Suprapubic skin (tissue), 3 donors: ENCODE data around the gene ABHD16A.
A peak's percentile ranks its signal among the peaks of the same experiment; 100 is the strongest.

Experiments
- EP300 ChIP-seq: sonication (generic); formaldehyde crosslinking; IDR thresholded peaks from one replicate; pipeline ENCODE4 v1.6.1; 2017; ENCODE audit warnings: antibody characterized with exemption
- POLR2A ChIP-seq, 2 donors: fragments of 450-650 bp; IDR thresholded peaks; one replicate each; pipeline ENCODE4 v1.6.1; 2017; ENCODE audit warnings: antibody characterized with exemption in 2 of 2, mild to moderate bottlenecking in 2 of 2, moderate library complexity in 2 of 2
- TF ChIP-seq, protein P1 (sequence below), 2 donors: fragments of 200-600 bp in 1 of 2; fragments of 450-650 bp in 1 of 2; sonication (generic) in 1 of 2; IDR thresholded peaks; one replicate each; pipeline ENCODE4 v1.5.1; 2016 to 2019; ENCODE audit warnings: antibody characterized with exemption in 2 of 2, mild to moderate bottlenecking in 1 of 2, moderate library complexity in 1 of 2

DNA sequence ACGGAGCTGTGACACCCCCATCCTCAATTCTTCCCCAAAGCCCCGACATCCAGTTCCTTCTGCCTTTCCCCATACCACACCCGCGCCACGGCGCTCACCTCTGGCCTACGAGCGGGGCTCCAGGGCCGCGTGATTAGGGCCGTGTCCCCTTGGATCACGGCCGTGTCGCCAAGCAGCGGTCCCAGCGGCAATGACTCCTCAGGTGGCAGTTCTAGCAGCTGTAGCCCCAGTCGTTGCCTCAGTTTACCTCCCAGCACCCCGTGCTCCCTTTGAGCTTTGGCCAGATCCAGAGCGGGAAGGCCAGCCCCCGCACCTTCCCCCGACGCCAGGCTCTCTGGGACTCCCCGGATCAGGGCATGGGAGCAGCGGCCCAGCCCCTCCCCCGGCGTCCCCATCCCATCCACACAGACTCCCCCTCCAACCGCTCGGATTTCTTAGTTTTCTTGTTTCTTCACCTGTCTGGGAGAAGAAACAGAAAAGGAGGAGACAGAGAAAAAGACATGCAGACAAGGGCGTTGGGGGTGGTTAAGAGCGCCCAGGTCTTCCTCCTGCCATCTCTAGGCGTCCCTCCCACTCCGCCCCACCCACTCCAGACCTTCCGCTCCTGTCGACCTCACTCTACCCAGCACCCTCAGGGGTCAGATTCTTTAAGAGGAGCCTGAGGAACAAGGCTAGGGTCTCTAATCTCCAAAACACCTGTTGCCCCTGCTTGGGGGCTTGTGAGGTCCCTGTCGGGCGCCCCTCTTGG lies 25.8 kb upstream of the ABHD16A start, which contains the start of gene DDAH2:
- no peak for TF ChIP-seq POLR2A (IDR thresholded peaks at IDR 0.05)
- TF ChIP-seq EP300, result no peak
- TF ChIP-seq, protein P1, sequence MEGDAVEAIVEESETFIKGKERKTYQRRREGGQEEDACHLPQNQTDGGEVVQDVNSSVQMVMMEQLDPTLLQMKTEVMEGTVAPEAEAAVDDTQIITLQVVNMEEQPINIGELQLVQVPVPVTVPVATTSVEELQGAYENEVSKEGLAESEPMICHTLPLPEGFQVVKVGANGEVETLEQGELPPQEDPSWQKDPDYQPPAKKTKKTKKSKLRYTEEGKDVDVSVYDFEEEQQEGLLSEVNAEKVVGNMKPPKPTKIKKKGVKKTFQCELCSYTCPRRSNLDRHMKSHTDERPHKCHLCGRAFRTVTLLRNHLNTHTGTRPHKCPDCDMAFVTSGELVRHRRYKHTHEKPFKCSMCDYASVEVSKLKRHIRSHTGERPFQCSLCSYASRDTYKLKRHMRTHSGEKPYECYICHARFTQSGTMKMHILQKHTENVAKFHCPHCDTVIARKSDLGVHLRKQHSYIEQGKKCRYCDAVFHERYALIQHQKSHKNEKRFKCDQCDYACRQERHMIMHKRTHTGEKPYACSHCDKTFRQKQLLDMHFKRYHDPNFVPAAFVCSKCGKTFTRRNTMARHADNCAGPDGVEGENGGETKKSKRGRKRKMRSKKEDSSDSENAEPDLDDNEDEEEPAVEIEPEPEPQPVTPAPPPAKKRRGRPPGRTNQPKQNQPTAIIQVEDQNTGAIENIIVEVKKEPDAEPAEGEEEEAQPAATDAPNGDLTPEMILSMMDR (IDR thresholded peaks at IDR 0.05), result peak in 1 of 2 donors; percentile 57
